Type B pancreatic cell (in vitro differentiated cells): ENCODE data around the gene IQCB1. TPM values are rescaled to one million over a fixed set of nuclear protein-coding genes. Genes with fewer than 3 reads are reported as not detected.

Experiments used
- DNase-seq: peaks from one replicate; pipeline ENCODE4 v3.0.0; 2021; ENCODE audit warnings: mixed read lengths; ENCODE audit not compliant: unreplicated experiment; ENCODE audit errors: extremely low spot score
- H3K27ac Mint-ChIP-seq: 2 replicates; pipeline ENCODE4 v1.8.0; 2021; ENCODE audit warnings: mild to moderate bottlenecking, mixed read lengths
- H3K27me3 Mint-ChIP-seq: 2 replicates; pipeline ENCODE4 v1.8.0; 2021; ENCODE audit warnings: mixed read lengths
- H3K36me3 Mint-ChIP-seq: 2 replicates; pipeline ENCODE4 v1.8.0; 2021; ENCODE audit warnings: mixed read lengths
- H3K4me1 Mint-ChIP-seq: one replicate; pipeline ENCODE4 v1.8.0; 2021; ENCODE audit warnings: mixed read lengths; ENCODE audit not compliant: unreplicated experiment
- H3K4me3 Mint-ChIP-seq: 2 replicates; pipeline ENCODE4 v1.8.0; 2021; ENCODE audit warnings: mild to moderate bottlenecking, mixed read lengths
- H3K9me3 Mint-ChIP-seq: 2 replicates; pipeline ENCODE4 v1.8.0; 2021; ENCODE audit warnings: mixed read lengths
- total RNA-seq: library from RNA; stranded (reverse); gene quantifications from 2 replicates; pipeline ENCODE4 v1.2.1, GENCODE V29; 2021; ENCODE audit warnings: low replicate concordance
- TF ChIP-seq, protein P1 (sequence below): fragments of 200-600 bp; sonication (generic); conservative IDR thresholded peaks from 2 replicates; pipeline ENCODE4 v1.5.0; 2021; ENCODE audit warnings: antibody characterized with exemption, mild to moderate bottlenecking

IQCB1 gene
- total RNA-seq, 1 donor from 2014 or later, result 31.6 TPM

DNA sequence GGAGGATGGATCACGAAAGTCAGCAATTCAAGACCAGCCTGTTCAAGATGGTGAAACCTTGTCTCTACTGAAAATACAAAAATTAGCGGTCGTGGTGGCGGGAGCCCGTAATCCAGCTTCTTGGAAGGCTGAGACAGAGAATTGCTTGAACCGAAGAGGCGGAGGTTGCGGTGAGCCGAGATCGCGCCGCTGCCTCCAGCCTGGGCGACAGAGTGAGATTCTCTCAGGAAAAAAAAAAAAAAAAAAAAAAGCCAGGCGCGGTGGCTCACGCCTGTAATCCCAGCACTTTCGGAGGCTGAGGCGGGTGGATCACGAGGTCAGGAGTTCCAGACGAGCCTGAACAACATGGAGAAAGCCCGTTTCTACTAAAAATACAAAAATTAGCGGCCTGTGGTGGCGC, 5.1 kb upstream of the IQCB1 start:
- Mint-ChIP-seq H3K27me3 (peaks cover 14% of the 10 kb centered on the region), H3K4me1 (peaks cover 3% of the 10 kb centered on the region), H3K36me3 (no peaks in the 10 kb centered on the region)

DNA sequence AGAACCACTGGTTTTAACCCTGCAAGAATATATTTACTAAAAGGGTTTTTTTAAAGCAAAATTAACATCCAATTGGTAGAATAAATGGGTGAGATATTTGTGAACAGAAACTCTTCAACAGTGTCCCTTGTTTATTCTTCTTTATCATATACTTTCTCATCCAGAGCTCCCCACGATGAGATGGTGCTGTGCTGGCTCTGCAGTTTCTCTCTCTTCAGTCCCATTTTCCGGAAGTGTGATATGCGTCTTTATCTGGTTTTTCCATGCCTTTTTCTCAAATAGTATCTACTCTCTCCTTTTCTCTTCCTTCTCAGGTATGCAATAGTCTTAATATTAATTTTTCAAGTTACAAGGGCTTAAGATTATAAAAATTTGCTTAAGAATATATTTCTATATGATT, 1.6 kb upstream of the IQCB1 start:
- Mint-ChIP-seq H3K4me3 (peak overlapping the region; percentile 94), H3K9me3 (no peaks in the 10 kb centered on the region), H3K4me1 (peaks cover 17% of the 10 kb centered on the region), H3K27ac (no peak overlapping the region), H3K36me3 (peaks cover 13% of the 10 kb centered on the region), H3K27me3 (peaks cover 15% of the 10 kb centered on the region)
- TF ChIP-seq, protein P1, sequence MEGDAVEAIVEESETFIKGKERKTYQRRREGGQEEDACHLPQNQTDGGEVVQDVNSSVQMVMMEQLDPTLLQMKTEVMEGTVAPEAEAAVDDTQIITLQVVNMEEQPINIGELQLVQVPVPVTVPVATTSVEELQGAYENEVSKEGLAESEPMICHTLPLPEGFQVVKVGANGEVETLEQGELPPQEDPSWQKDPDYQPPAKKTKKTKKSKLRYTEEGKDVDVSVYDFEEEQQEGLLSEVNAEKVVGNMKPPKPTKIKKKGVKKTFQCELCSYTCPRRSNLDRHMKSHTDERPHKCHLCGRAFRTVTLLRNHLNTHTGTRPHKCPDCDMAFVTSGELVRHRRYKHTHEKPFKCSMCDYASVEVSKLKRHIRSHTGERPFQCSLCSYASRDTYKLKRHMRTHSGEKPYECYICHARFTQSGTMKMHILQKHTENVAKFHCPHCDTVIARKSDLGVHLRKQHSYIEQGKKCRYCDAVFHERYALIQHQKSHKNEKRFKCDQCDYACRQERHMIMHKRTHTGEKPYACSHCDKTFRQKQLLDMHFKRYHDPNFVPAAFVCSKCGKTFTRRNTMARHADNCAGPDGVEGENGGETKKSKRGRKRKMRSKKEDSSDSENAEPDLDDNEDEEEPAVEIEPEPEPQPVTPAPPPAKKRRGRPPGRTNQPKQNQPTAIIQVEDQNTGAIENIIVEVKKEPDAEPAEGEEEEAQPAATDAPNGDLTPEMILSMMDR, result no peak
- no peak for DNase-seq

More for the DNA sequence above, 5.1 kb upstream of the IQCB1 start:
- Mint-ChIP-seq H3K27ac (no peak overlapping the region), H3K4me3 (no peak overlapping the region), H3K9me3 (no peaks in the 10 kb centered on the region)
- TF ChIP-seq, protein P1, result no peak
- DNase-seq, result no peak

DNA sequence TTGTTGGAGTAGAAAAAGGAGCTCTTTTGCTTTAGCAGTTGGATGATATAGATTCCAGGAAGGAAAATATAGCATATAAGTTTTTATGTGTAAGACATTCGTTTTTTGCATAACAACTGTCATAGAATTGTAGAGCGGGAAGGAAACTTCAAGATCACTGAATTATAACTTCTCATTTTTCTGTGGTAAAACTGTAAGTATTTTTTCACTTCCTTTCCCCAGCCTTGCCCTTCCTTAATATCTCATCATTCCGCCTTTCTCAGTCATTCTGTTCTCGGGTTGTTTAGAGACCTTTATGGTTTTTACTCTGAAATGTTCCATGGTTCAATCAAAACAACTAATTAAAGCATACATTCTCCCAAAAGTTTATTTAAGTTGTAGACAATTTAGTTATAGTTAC, 1.2 kb upstream of the IQCB1 start:
- Mint-ChIP-seq H3K36me3 (peaks cover 15% of the 10 kb centered on the region), H3K27ac (no peak overlapping the region), H3K4me1 (peaks cover 17% of the 10 kb centered on the region), H3K27me3 (peaks cover 15% of the 10 kb centered on the region), H3K4me3 (peak overlapping the region; percentile 94), H3K9me3 (no peaks in the 10 kb centered on the region)
- TF ChIP-seq, protein P1, result no peak
- DNase-seq, result no peak

DNA sequence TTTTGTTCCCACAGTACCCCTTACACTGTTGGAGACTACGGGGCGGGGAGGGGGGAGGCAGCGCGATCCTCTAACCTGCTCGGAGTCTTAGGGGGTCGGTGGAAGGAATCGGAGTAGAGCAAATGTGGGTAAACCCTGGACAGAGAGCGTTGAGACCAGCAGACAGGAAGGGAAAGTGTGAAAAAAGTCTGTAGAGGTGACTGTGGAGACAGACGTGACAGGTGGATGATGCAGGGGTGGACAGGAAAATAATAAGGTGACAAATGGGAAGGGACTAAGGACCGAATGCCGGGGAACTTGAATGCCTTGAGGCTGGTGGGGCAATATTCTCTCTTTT, 573 bp upstream of the IQCB1 start:
- Mint-ChIP-seq H3K36me3 (peaks cover 19% of the 10 kb centered on the region), H3K9me3 (no peaks in the 10 kb centered on the region), H3K4me1 (peaks cover 17% of the 10 kb centered on the region), H3K4me3 (peak overlapping the region; percentile 94), H3K27me3 (peaks cover 15% of the 10 kb centered on the region), H3K27ac (peak overlapping the region; percentile 90)
- no peak for DNase-seq
- TF ChIP-seq, protein P1, result no peak

DNA sequence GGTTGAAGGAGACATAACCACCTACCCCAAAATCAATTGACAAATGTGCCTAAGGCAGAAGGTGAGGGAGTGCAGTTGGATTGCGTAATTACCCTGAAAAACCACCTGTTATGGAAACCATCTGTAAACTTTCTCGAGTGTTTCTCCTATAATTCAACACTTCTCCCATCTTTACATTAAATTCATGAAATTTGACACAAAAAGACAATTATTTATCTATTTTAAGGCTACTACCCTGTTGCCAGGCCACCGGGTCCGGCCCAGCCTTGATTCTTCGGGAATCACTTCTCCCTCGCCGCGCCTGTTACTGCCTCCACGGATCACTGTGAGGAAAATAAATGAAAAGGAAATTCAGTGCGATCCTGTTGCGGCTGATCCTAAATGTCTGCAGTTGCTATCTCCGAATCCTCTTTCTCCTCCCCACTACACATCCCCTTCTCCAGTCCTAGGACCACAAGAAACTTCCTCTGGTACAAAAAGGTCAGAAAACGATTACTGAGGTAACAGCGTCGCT, 646 bp downstream of the IQCB1 start:
- peaks cover 15% of the 10 kb centered on the region for H3K27me3 Mint-ChIP-seq
- H3K36me3 Mint-ChIP-seq, result peaks cover 19% of the 10 kb centered on the region
- no peak for DNase-seq
- no peaks in the 10 kb centered on the region for H3K9me3 Mint-ChIP-seq
- H3K4me1 Mint-ChIP-seq, result peaks cover 17% of the 10 kb centered on the region
- peak overlapping the region; percentile 90 for H3K27ac Mint-ChIP-seq
- TF ChIP-seq, protein P1, result no peak
- H3K4me3 Mint-ChIP-seq, result peak overlapping the region; percentile 94

DNA sequence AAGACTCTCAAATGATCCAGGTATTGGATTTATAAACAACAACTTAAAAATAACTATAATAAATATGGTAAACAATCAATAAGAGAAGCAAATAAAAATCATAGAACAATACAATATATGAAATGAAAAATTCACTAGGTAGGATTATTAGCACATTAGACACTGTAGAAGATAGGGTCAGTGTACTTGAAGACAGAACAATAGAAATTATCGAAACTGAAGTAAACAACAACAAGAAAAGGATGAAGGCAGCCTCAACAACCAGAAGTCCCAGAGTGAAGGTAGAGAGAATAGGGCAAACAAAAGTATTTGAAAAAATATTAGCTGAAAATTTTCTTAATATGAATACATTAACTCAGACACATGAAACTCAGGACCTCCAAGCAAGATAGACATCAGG, 11.9 kb downstream of the IQCB1 start:
- DNase-seq, result no peak
- no peak overlapping the region for H3K27ac Mint-ChIP-seq
- no peaks in the 10 kb centered on the region for H3K27me3 Mint-ChIP-seq
- peaks cover 8% of the 10 kb centered on the region for H3K9me3 Mint-ChIP-seq
- TF ChIP-seq, protein P1, result no peak
- H3K36me3 Mint-ChIP-seq, result peaks cover 75% of the 10 kb centered on the region
- no peak overlapping the region for H3K4me3 Mint-ChIP-seq
- no peaks in the 10 kb centered on the region for H3K4me1 Mint-ChIP-seq
